GM12878 (cell line): Measurements from ENCODE around the gene TMEM214. TPM values are rescaled to one million over a fixed set of nuclear protein-coding genes. Genes with fewer than 3 reads are reported as not detected.
A peak's percentile ranks its signal among the peaks of the same experiment; 100 is the strongest.

Source experiments
- ATAC-seq: fragments of 200-7000 bp; cut with Tn5 transposase; 3 replicates; pipeline ENCODE4 v1.9.1; 2020; ENCODE audit warnings: mild to moderate bottlenecking, moderate library complexity
- BruUV-seq: library from RNA; stranded (reverse); fragments of 400-500 nt; replicated peaks from 2 replicates; lab custom pipeline; 2021; lab: Mats Ljungman, UMichigan
- CTCF ChIA-PET: fragments of 300-600 bp; sonication (Branson Sonifier 250); formaldehyde crosslinking; extraction: SDS; loops from one replicate; lab custom pipeline; 2021; ENCODE audit warnings: inconsistent platforms; lab: Yijun Ruan, JAX
- POLR2A ChIA-PET: fragments of 350-600 bp; formaldehyde crosslinking; extraction: SDS; loops from one replicate; lab custom pipeline; 2021; ENCODE audit warnings: inconsistent platforms; lab: Charles Lee
- RAD21 ChIA-PET: fragments of 300-600 bp; sonication (Branson Sonifier 250); formaldehyde crosslinking; loops from one replicate; lab custom pipeline; 2023; ENCODE audit warnings: antibody characterized with exemption; ENCODE audit not compliant: unreplicated experiment; lab: Charles Lee
- SMC1A ChIA-PET: fragments of 300-600 bp; sonication (Branson Sonifier 250); formaldehyde crosslinking; loops from one replicate; lab custom pipeline; 2023; ENCODE audit not compliant: unreplicated experiment, uncharacterized antibody; lab: Charles Lee
- DNase-seq: peaks from one replicate; pipeline ENCODE4 v3.0.0-alpha.2; 2011; ENCODE audit warnings: low read depth, low spot score
- FAIRE-seq: peaks from 3 replicates; lab custom pipeline; 2011; peaks lifted over from hg19 to GRCh38; lab: Jason Lieb, UNC
- H2AFZ ChIP-seq: 2 replicates; pipeline ENCODE4 v1.6.0; 2011; ENCODE audit warnings: low read depth, low read length, control low read depth; ENCODE audit not compliant: control insufficient read depth
- H3K27ac ChIP-seq: 2 replicates; pipeline ENCODE4 v1.5.1; 2011; ENCODE audit warnings: control low read depth; ENCODE audit not compliant: control insufficient read depth, insufficient read depth
- H3K27me3 ChIP-seq, 2 experiments: replicated peaks in 1 of 2; 2 replicates each; pipeline versions ENCODE4 v1.6.0 to v1.6.1; 2011; ENCODE audit warnings: low read length in 1 of 2; ENCODE audit not compliant: control insufficient read depth in 2 of 2, insufficient read depth in 2 of 2
- H3K36me3 ChIP-seq, 2 experiments: 2 replicates each; pipeline ENCODE4 v1.5.1; 2011; ENCODE audit warnings: low read length in 1 of 2; ENCODE audit not compliant: control insufficient read depth in 2 of 2, insufficient read depth in 2 of 2
- H3K4me1 ChIP-seq: 2 replicates; pipeline ENCODE4 v1.6.1; 2011; ENCODE audit warnings: mild to moderate bottlenecking, low read length, moderate library complexity, mixed read lengths; ENCODE audit not compliant: control insufficient read depth, insufficient read depth
- H3K4me2 ChIP-seq: 2 replicates; pipeline ENCODE4 v1.6.0; 2011; ENCODE audit warnings: control low read depth; ENCODE audit not compliant: control insufficient read depth, insufficient read depth
- H3K4me3 ChIP-seq: fragments of 200-600 bp; sonication (generic); 2 replicates; pipeline ENCODE4 v1.5.1; 2016
- H3K79me2 ChIP-seq: 2 replicates; pipeline ENCODE4 v1.6.0; 2011; ENCODE audit warnings: low read length; ENCODE audit not compliant: control insufficient read depth, insufficient read depth
- H3K9ac ChIP-seq: 2 replicates; pipeline ENCODE4 v1.8.0; 2011; ENCODE audit warnings: low read length, control low read depth, mixed read lengths; ENCODE audit not compliant: control insufficient read depth, insufficient read depth
- H3K9me3 ChIP-seq: replicated peaks from 3 replicates; pipeline ENCODE4 v1.5.1; 2011; ENCODE audit warnings: mild to moderate bottlenecking, low read length; ENCODE audit not compliant: control insufficient read depth, insufficient read depth
- H4K20me1 ChIP-seq: 2 replicates; pipeline ENCODE4 v1.6.0; 2011; ENCODE audit not compliant: control insufficient read depth, insufficient read depth
- ASH2L ChIP-seq: fragments of 300-600, 200-600 bp; sonication (generic); IDR thresholded peaks from 2 replicates; pipeline ENCODE4 v1.6.1; 2017; ENCODE audit warnings: low read depth, mild to moderate bottlenecking, borderline replicate concordance
- ATF7 ChIP-seq: fragments of 450-650 bp; IDR thresholded peaks from 2 replicates; pipeline ENCODE4 v1.6.1; 2016; ENCODE audit warnings: low read depth, mild to moderate bottlenecking
- BACH1 ChIP-seq: fragments of 450-650 bp; IDR thresholded peaks from 2 replicates; pipeline ENCODE4 v1.6.1; 2017; ENCODE audit warnings: mild to moderate bottlenecking, borderline replicate concordance
- BMI1 ChIP-seq: fragments of 450-650 bp; IDR thresholded peaks from 2 replicates; pipeline ENCODE4 v1.6.1; 2016; ENCODE audit warnings: mild to moderate bottlenecking, moderate library complexity, borderline replicate concordance
- CTCF ChIP-seq, 3 experiments: IDR thresholded peaks in 2 of 3; conservative IDR thresholded peaks in 1 of 3; 2 replicates each; pipeline ENCODE4 v1.5.1; 2011; ENCODE audit warnings: low read depth in 3 of 3, low read length in 3 of 3, mild to moderate bottlenecking in 3 of 3, control low read depth in 2 of 3, moderate library complexity in 2 of 3, inconsistent platforms in 1 of 3, mixed read lengths in 1 of 3; ENCODE audit not compliant: control insufficient read depth in 2 of 3, insufficient read depth in 1 of 3; ENCODE audit errors: extremely low read depth in 1 of 3
- EZH2 ChIP-seq: IDR thresholded peaks from 2 replicates; pipeline ENCODE4 v1.6.1; 2012; ENCODE audit warnings: low read depth, mild to moderate bottlenecking, control low read depth, inconsistent platforms, low read length, borderline replicate concordance; ENCODE audit not compliant: control insufficient read depth
- IKZF2 ChIP-seq, 2 experiments: fragments of 450-650 bp; IDR thresholded peaks; 2 replicates each; pipeline ENCODE4 v1.6.1; 2017; ENCODE audit warnings: mild to moderate bottlenecking in 2 of 2, moderate library complexity in 2 of 2
- MTA2 ChIP-seq: fragments of 450-650 bp; IDR thresholded peaks from 2 replicates; pipeline ENCODE4 v1.6.1; 2016; ENCODE audit warnings: low read depth, mild to moderate bottlenecking, moderate library complexity
- PAX5 ChIP-seq: IDR thresholded peaks from 2 replicates; pipeline ENCODE4 v1.6.1; 2011; ENCODE audit warnings: low read depth, low read length, borderline replicate concordance
- POLR2AphosphoS5 ChIP-seq: IDR thresholded peaks from 2 replicates; pipeline ENCODE4 v1.6.1; 2011; ENCODE audit warnings: mild to moderate bottlenecking, low read length, inconsistent platforms
- SKIL ChIP-seq: fragments of 450-650 bp; IDR thresholded peaks from 2 replicates; pipeline ENCODE4 v1.6.1; 2017; ENCODE audit warnings: mild to moderate bottlenecking, low read depth, inconsistent platforms; ENCODE audit not compliant: poor library complexity, severe bottlenecking
- SUPT20H ChIP-seq: IDR thresholded peaks from 2 replicates; pipeline ENCODE4 v1.6.1; 2011; ENCODE audit warnings: low read depth, mild to moderate bottlenecking, low read length, moderate library complexity, borderline replicate concordance; ENCODE audit not compliant: control insufficient read depth
- TCF3 ChIP-seq: IDR thresholded peaks from 2 replicates; pipeline ENCODE4 v1.6.1; 2012; ENCODE audit warnings: low read depth, mild to moderate bottlenecking, low read length, borderline replicate concordance; ENCODE audit not compliant: insufficient read depth
- YY1 ChIP-seq: IDR thresholded peaks from 2 replicates; pipeline ENCODE4 v1.6.1; 2011; ENCODE audit warnings: low read depth, mild to moderate bottlenecking, low read length
- ZNF217 ChIP-seq: fragments of 450-650 bp; IDR thresholded peaks from 2 replicates; pipeline ENCODE4 v1.6.1; 2017; ENCODE audit warnings: antibody characterized with exemption, mild to moderate bottlenecking
- ZNF274 ChIP-seq: IDR thresholded peaks from one replicate; pipeline ENCODE4 v1.8.0; 2011; ENCODE audit not compliant: insufficient read length, insufficient read depth
- WGBS: methylation state at CpG from one replicate; pipeline ENCODE4 v1.1.6; 2016; ENCODE audit warnings: low lambda C conversion rate; ENCODE audit not compliant: insufficient replicate concordance, insufficient coverage; ENCODE audit errors: missing lambda C conversion rate; 5-methylcytosine and 5-hydroxymethylcytosine counted together
- in situ Hi-C: fragments of 300-500 bp; cut with MboI; formaldehyde crosslinking; loops from 9 replicates; pipeline ENCODE4 v1.14.3; 2018; ENCODE audit warnings: mixed read lengths
- intact Hi-C: fragments of 100-400 bp; cut with micrococcal nuclease; formaldehyde crosslinking; loops from one replicate; pipeline ENCODE4 v1.14.2; 2022; ENCODE audit not compliant: unreplicated experiment
- polyA plus RNA-seq, 11 experiments: library from polyadenylated mRNA; depleted of rRNA in 4 of 11; unstranded in 6 of 11; stranded (reverse) in 5 of 11; fragments of >200 nt; fragmentation: Nextera tagmentation in 4 of 11; fragmentation: Illumina TruSeq in 1 of 11; extraction: Ambion mirVana in 4 of 11; extraction: Trizol in 1 of 11; gene quantifications; 1 replicate in 1 of 11; 2 replicates in 10 of 11; pipeline versions ENCODE4 v1.2.1 to v1.2.3, GENCODE V29; 2011 to 2016; ENCODE audit warnings: inconsistent platforms in 2 of 11, missing spikeins in 2 of 11, low read depth in 1 of 11
- total RNA-seq, 4 experiments: library from RNA; depleted of rRNA in 3 of 4; stranded (reverse); fragments of >200 nt in 3 of 4; fragmentation: Illumina TruSeq in 1 of 4; extraction: Trizol in 1 of 4; gene quantifications; 2 replicates each; pipeline versions ENCODE4 v1.2.1 to v1.2.3, GENCODE V29; 2013 to 2021
- TF ChIP-seq, protein P1 (sequence below): IDR thresholded peaks from 2 replicates; pipeline ENCODE4 v1.6.1; 2011; ENCODE audit warnings: low read depth, mild to moderate bottlenecking, low read length, moderate library complexity, borderline replicate concordance; ENCODE audit errors: extremely low read depth

The TMEM214 gene
- total and polyA plus RNA-seq, 10 of the 15 experiments (the other 5 are each of a cell fraction or from before 2014, with no cell fraction given): 10.4 to 79.2 (median 45.0) TPM

DNA sequence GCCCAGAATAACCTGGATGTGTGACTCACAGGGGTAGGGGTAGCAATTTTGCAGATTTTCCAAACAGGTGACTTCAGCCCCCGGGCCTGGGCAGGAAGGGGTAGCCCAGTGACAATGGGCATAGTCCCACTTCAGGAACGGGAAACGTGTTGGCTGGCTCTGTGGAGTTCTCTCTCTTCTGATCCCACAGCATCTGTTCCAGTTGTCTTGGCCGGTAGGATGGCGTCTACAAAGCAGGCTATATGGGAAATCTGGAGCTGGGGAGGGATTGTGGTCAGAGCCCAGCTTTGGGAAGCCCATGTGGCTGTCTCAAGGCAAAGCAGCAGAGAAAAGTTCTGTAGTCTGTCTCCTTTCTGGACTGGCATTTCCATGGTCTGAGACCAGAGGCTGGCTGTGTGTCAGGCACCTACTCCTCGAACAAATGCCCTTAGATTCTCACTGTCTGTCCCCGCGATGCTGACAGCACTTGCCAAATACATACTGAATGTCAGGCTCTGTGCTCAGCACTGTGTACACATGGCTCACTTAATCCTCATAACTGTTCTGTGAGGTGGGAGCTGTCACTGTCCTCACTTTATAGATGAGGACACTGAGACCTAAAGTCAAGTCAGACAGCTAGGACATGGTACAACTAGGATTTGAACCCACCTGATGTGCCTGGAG is 17.9 kb upstream of the TMEM214 start (continued):
- no peak for TF ChIP-seq MTA2
- no peak for TF ChIP-seq ATF7
- no peak for TF ChIP-seq TCF3
- no peak for TF ChIP-seq BACH1
- TF ChIP-seq, protein P1, sequence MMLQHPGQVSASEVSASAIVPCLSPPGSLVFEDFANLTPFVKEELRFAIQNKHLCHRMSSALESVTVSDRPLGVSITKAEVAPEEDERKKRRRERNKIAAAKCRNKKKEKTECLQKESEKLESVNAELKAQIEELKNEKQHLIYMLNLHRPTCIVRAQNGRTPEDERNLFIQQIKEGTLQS: no peak
- TF ChIP-seq ZNF274: no peak
- TF ChIP-seq POLR2AphosphoS5: no peak

DNA sequence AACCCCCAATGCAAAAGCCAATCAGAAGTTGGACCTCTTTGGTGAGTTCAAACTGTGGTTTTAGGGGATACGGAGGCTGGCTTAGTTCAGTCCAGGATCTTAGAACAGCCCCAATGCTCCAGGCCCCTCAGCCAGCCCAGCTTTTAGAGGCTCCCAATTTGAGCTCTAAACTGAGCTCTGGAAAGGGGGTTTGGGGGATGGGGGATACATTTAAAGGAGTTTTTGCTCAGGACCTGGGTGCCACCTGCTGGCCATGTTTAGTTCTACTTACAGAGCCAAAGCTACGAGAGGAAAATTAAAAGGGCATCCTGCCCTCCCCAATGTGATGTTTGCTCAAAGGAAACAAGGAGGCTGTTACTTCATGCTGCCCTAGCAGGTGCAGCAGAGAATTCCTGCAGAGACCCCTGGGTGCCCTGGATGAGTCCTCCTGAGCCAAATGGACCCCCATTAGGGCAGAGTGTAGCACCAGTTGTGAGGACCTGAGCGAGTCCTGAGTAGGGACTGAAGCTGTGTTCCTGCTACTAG is 15.9 kb upstream of the TMEM214 start:
- DNase-seq: no peak
- no peaks in the 10 kb centered on the region for H4K20me1 ChIP-seq
- H3K4me1 ChIP-seq: no peaks in the 10 kb centered on the region
- peak; percentile 27; the same call in 1 of the 2 replicates for TF ChIP-seq YY1
- TF ChIP-seq PAX5: no peak
- no peak for TF ChIP-seq ASH2L
- no peak for TF ChIP-seq BMI1
- TF ChIP-seq IKZF2 (IDR thresholded peaks at IDR 0.05): no peak
- no peak for TF ChIP-seq ZNF217
- peak; percentile 58 to 66 (median 58) for TF ChIP-seq CTCF (IDR thresholded peaks at IDR 0.05 in 2 of 3, conservative IDR thresholded peaks at IDR 0.05 in 1 of 3; ENCODE audit: control insufficient read depth in 2 of 3, extremely low read depth in 1 of 3, insufficient read depth in 1 of 3, low read depth in 3 of 3, low read length in 3 of 3)
- no peak for TF ChIP-seq SUPT20H
- no peak for TF ChIP-seq EZH2
- no peak for TF ChIP-seq SKIL

More for the DNA sequence above, 15.9 kb upstream of the TMEM214 start:
- WGBS: 52% methylated on average over 3 of the region's 3 CpGs
- no peaks in the 10 kb centered on the region; a peak in 1 of 4 replicates for H3K36me3 ChIP-seq
- H3K27ac ChIP-seq: no peak overlapping the region
- ChIA-PET SMC1A (interaction anchor here (0.9 to 4.3 kb wide), 10 partner anchors 9 to 171 kb away, joined by 3 to 61 read pairs (median 4); partner anchors contain the start of gene AGBL5), POLR2A (interaction anchor here (0.5 to 0.6 kb wide), 4 partner anchors 10 to 262 kb away, joined by 3 to 7 read pairs (median 4); no protein-coding TSS in a partner anchor), CTCF (interaction anchor here (0.6 to 9.9 kb wide), 26 partner anchors 9 to 285 kb away, joined by 3 to 153 read pairs (median 4); partner anchors contain the start of genes KHK and MAPRE3), RAD21 (interaction anchor here (0.6 to 2.9 kb wide), 6 partner anchors 51 to 263 kb away, joined by 3 to 34 read pairs (median 4); no protein-coding TSS in a partner anchor)
- no peak overlapping the region for H3K9ac ChIP-seq
- in situ Hi-C loops (no loop called here), intact Hi-C loops (loop anchor here (1.0 to 10.0 kb wide), 2 partner anchors 56 to 172 kb away; partner anchors contain the start of gene DPYSL5)
- H2AFZ ChIP-seq: no peak overlapping the region
- no peaks in the 10 kb centered on the region for H3K9me3 ChIP-seq
- no peaks in the 10 kb centered on the region for H3K27me3 ChIP-seq
- H3K4me3 ChIP-seq: no peak overlapping the region
- FAIRE-seq (peak; percentile 61), ATAC-seq (peak; percentile 77)
- H3K4me2 ChIP-seq: no peak overlapping the region
- no peaks in the 10 kb centered on the region for H3K79me2 ChIP-seq
- BruUV-seq: no TSS peak
